ENCODE results near the gene DNASE1L1.

DNASE1L1 gene

DNA sequence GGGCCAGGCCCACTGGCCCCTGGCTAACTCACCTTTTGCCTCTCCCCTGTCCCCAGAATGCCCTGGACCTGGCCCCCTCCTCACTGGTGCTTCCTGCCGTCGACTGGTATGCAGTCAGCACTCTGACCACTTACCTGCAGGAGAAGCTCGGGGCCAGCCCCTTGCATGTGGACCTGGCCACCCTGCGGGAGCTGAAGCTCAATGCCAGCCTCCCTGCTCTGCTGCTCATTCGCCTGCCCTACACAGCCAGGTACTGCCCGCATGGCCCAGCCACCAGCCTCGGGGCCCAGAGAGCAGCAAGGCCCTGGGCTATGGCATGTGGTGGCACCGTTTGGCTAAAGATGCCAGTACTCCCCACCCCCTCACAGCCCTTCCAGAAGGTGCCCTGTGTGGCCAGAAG is 23.2 kb upstream of the DNASE1L1 start:
- Mint-ChIP-seq H3K4me3 (no peak overlapping the region), H3K27me3 (no peaks in the 10 kb centered on the region), H3K9me3 (no peaks in the 10 kb centered on the region), H3K27ac (ENCODE audit: low read depth) (no peak overlapping the region), H3K36me3 (ENCODE audit: insufficient read depth) (peaks cover 15% of the 10 kb centered on the region), H3K4me1 (peaks cover 33% of the 10 kb centered on the region)
- DNase-seq (ENCODE audit: low spot score in 2 of 2) = no peak
- no peak for ATAC-seq (replicated peaks; ENCODE audit: extremely low read depth, poor library complexity, severe bottlenecking)

DNA sequence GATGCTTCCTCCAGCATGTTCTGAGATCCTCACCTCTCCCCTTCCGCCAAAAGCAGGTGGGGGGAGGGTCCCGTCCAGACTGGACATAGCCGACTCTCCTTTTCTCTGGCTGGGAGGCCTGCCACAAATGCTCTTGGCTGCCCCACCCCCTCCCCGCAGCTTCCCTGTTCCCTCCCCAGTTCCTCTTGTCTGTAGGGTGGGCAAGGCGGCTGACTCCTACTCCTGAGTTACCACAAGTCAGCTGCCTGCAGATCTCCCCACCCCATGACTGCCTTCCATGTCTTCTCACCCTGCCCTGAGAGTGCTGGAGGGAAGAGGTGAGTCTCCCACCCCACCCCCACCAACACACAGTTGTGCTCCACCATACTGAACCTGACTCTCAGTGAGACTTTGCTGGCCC is 22.3 kb upstream of the DNASE1L1 start:
- Mint-ChIP-seq H3K9me3 (no peaks in the 10 kb centered on the region), H3K27ac (ENCODE audit: low read depth) (no peak overlapping the region), H3K36me3 (ENCODE audit: insufficient read depth) (peaks cover 13% of the 10 kb centered on the region), H3K4me1 (peaks cover 32% of the 10 kb centered on the region), H3K27me3 (no peaks in the 10 kb centered on the region), H3K4me3 (no peak overlapping the region)
- ATAC-seq (replicated peaks; ENCODE audit: extremely low read depth, poor library complexity, severe bottlenecking) (no peak), DNase-seq (ENCODE audit: low spot score in 2 of 2) (no peak)

DNA sequence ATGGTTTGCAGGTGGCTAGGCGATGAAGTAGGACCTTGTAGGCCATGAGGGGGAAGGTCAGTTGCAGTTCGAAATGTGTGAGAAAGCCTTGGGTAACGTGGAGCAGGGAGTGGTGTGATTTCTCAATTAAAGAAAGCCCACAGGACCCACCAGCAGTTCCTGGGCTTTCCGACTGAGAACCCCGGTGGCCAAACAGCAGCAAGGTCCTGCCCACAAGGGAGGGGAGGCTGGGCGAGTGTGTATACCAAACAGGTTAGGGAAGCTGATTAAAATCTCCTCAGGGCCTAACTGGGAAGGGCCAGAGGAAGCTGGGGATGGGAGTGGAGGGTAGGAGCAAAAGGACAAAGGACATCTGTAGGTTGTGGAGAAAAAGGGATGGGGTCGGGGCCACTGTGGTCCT is 21.9 kb upstream of the DNASE1L1 start:
- Mint-ChIP-seq H3K27ac (ENCODE audit: low read depth) (no peak overlapping the region), H3K9me3 (no peaks in the 10 kb centered on the region), H3K4me3 (no peak overlapping the region), H3K4me1 (peaks cover 28% of the 10 kb centered on the region), H3K27me3 (no peaks in the 10 kb centered on the region), H3K36me3 (ENCODE audit: insufficient read depth) (peaks cover 10% of the 10 kb centered on the region)
- DNase-seq (ENCODE audit: low spot score in 2 of 2) (no peak), ATAC-seq (replicated peaks; ENCODE audit: extremely low read depth, poor library complexity, severe bottlenecking) (no peak)

DNA sequence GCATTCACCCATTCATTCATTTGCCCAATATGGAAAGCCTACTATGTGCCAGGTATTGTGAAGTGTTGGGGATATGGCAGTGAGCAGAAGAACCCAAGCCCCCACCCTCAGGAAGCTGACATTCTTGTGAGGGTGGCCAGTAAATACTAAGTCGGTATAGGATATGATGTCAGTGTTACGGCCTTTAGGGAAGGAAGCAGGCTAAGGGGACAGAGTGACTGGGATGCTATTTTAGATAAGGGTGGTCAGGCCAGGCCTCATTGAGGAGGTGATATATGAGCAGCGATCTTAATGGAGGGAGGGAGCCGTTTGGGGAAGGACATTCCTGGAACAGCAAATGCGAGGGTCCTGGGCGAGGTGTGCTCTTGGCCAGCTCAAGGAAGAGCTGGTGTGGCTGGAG is 21.4 kb upstream of the DNASE1L1 start:
- Mint-ChIP-seq H3K4me1 (peaks cover 25% of the 10 kb centered on the region), H3K27ac (ENCODE audit: low read depth) (no peak overlapping the region), H3K36me3 (ENCODE audit: insufficient read depth) (peaks cover 10% of the 10 kb centered on the region), H3K9me3 (no peaks in the 10 kb centered on the region), H3K27me3 (no peaks in the 10 kb centered on the region), H3K4me3 (no peak overlapping the region)
- no peak for DNase-seq (ENCODE audit: low spot score in 2 of 2)
- no peak for ATAC-seq (replicated peaks; ENCODE audit: extremely low read depth, poor library complexity, severe bottlenecking)

DNA sequence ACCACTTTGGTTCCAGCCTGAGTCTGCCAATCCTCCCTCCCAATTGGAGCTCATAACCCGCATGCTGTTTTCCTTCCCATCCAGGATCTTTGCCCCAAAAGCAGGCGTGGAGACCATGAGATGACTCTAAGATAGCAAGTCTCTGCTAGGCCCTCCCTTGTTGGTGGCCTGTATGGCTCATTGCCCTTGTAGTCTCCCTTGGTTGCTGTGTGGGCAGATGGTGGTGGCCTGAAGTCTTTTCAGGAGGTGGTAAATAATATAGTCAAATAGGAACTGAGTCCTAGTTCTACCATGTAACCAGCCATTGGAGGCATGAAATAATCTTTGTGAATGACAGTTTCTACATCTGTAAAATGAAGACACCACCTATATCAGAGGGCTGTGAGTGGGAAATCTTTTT is 20.7 kb upstream of the DNASE1L1 start:
- DNase-seq (ENCODE audit: low spot score in 2 of 2) (no peak), ATAC-seq (replicated peaks; ENCODE audit: extremely low read depth, poor library complexity, severe bottlenecking) (no peak)
- Mint-ChIP-seq H3K4me1 (peaks cover 25% of the 10 kb centered on the region), H3K36me3 (ENCODE audit: insufficient read depth) (peaks cover 6% of the 10 kb centered on the region), H3K27me3 (no peaks in the 10 kb centered on the region), H3K4me3 (peak overlapping the region; percentile 77), H3K9me3 (no peaks in the 10 kb centered on the region), H3K27ac (ENCODE audit: low read depth) (no peak overlapping the region)

DNA sequence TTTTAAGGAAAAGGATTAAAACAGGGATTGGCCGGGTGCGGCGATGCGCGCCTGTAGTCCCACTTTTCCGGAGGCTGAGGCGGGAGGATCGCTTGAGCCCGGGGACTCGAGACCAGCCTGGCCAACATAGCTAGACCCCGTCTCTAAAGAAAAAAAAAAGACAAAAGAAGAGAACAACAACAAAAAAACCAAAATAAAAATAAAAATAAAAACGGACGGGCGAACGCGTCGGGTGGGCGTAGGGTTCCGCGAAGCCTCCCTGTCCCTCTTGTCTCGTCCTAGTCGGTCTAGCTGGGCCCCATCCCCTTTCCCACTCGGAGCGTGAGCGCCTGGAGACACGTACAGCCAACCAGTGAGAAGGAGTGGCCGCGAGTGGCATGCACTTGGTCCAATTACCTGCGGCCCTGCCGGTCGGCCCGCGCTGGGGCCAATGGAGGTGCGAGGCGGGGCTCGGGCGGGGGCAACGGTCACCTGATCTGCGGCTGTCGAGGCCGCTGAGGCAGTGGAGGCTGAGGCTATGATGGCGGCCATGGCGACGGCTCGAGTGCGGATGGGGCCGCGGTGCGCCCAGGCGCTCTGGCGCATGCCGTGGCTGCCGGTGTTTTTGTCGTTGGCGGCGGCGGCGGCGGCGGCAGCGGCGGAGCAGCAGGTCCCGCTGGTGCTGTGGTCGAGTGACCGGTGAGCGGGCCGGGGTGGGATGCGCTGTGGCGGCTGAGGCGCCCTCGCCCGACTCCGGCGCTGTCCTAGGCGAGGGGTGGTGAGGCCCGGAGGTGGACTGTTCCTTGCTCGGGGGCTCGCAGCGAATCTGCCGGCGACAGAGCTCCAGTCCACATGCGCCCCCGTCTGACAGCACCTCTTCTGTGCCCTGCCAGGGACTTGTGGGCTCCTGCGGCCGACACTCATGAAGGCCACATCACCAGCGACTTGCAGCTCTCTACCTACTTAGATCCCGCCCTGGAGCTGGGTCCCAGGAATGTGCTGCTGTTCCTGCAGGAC is 19.4 kb upstream of the DNASE1L1 start, which contains the start of gene ATP6AP1:
Gene ATP6AP1 (plus strand): TSS at position 502 of the 996 bp plus-strand sequence. CDS start 16 bp downstream, at position 518.
- Mint-ChIP-seq H3K4me1 (peaks cover 25% of the 10 kb centered on the region), H3K27ac (ENCODE audit: low read depth) (peak within 1 kb of the TSS; percentile 78), H3K36me3 (ENCODE audit: insufficient read depth) (peaks cover 6% of the 10 kb centered on the region), H3K4me3 (peak within 1 kb of the TSS; percentile 77), H3K9me3 (no peaks in the 10 kb centered on the region), H3K27me3 (no peaks in the 10 kb centered on the region)
- DNase-seq (ENCODE audit: low spot score in 2 of 2) = peak; percentile 65 to 80
- ATAC-seq (replicated peaks; ENCODE audit: extremely low read depth, poor library complexity, severe bottlenecking) = peak; percentile 98

DNA sequence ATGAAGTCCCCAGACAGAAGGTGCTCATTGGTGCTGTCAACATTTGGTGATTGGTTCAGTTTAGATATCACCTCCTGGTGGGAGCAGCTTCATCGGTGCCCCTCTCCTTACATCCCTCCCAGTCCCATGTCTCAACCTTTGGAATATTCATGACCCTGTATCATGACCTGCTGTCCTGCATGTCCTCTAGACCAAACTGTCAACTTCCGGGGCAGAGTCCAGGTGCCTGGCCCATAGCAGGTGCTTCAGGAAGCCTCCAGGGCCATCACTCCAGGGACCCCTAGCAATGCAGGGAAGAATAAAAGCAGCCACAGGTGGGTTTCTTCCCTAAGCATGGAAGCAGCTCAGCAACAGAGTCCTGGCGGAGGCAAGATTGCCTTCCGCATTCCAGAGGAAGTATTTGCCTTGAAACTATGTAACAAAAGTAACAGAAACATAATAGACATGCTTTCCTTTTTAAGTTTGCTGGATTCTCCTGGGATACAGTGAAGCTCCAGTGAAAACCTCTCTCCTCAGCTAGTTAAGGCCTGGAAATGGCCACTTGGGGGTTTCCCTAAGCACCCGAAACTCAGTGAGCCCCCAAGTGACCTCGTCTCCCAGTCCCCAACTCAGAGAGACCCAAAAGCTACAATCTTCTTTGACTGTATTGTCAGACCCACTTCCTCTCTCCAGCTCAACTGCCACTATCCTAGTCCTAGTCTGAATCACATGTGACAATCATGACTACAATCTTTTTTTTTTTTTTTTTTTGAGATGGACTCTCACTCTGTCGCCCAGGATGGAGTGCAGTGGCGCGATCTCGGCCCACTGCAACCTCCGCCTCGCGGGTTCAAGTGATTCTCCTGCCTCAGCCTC is 18.1 kb upstream of the DNASE1L1 start:
- DNase-seq (ENCODE audit: low spot score in 2 of 2) (no peak), ATAC-seq (replicated peaks; ENCODE audit: extremely low read depth, poor library complexity, severe bottlenecking) (no peak)
- Mint-ChIP-seq H3K36me3 (ENCODE audit: insufficient read depth) (peaks cover 4% of the 10 kb centered on the region), H3K27ac (ENCODE audit: low read depth) (no peak overlapping the region), H3K9me3 (no peaks in the 10 kb centered on the region), H3K4me3 (no peak overlapping the region), H3K27me3 (no peaks in the 10 kb centered on the region), H3K4me1 (peaks cover 25% of the 10 kb centered on the region)

DNA sequence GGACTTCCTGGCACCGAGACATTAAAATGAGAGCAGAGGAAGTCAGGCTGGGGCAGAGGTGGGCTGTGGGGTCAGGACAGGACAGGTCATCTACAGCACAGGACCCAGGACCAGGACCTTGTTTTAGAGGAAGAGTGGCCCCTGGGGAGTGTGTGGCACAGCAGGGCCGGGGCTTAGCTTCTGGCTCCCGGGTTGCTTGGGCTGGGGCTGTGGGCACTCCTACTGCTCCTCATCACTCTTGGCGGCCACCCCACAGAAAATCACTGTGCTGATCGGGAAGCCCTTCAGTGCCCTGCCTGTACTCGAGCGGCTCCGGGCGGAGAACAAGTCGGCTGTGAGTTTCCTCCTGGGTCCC is 11.3 kb upstream of the DNASE1L1 start:
- no peaks in the 10 kb centered on the region for H3K9me3 Mint-ChIP-seq
- DNase-seq (ENCODE audit: low spot score in 2 of 2) = no peak

DNA sequence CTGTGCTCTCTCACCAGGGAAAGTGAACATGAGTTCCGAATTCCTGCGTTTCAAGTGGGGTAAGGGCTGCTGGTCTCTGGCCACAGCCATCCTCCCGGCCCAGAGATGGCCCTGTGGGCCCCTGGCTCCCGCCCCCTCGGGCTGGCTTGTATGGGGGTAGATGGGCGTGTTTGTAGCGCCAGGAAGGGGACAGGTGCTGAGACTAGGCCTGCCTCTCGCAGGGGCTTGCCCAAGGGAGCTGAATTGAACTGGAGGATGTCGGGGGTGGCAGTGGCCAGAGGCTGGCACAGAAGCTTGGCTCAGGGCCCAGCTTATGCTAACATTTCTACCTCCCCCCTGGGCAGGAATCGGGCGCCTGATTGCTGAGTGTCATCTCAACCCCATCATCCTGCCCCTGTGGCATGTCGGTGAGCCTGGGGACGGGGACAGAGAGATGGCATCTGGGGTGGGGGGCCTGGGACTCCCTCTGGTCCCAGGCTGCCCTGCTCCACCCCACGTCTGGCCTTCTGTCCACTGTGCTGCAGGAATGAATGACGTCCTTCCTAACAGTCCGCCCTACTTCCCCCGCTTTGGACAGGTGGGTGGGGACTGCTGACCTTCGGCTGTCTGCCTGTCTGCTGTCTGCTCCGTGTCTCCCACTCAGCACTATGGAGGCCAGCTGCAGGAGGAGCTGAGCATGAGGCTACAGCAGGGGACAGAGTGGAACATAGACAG is 10.8 kb upstream of the DNASE1L1 start:
- no peak for ATAC-seq (replicated peaks; ENCODE audit: extremely low read depth, poor library complexity, severe bottlenecking)

More for the DNA sequence above, 11.3 kb upstream of the DNASE1L1 start:
- Mint-ChIP-seq H3K4me1 (no peaks in the 10 kb centered on the region), H3K36me3 (ENCODE audit: insufficient read depth) (peaks cover 10% of the 10 kb centered on the region), H3K4me3 (no peak overlapping the region), H3K27me3 (no peaks in the 10 kb centered on the region), H3K27ac (ENCODE audit: low read depth) (no peak overlapping the region)
- no peak for ATAC-seq (replicated peaks; ENCODE audit: extremely low read depth, poor library complexity, severe bottlenecking)

DNA sequence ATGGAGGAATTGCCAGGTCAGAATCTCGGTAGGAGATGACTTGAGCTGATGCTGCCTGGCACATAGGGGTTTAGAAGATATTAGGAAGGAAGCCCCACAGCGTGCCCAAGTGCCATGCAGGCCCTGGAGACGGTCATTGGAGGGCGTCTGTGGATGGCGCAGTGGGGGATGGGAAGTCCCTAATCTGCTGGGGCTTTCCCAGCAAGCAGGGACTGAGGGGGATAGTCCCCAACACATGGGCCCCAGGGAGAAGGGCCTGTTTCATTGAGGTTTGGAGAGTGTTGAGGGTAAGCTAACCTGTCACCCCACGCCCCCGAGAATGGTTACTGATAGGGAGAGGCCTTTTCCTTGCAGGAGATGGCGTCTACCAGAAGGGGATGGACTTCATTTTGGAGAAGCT is 10.1 kb upstream of the DNASE1L1 start:
- Mint-ChIP-seq H3K27me3 (no peaks in the 10 kb centered on the region), H3K27ac (ENCODE audit: low read depth) (no peak overlapping the region), H3K4me1 (no peaks in the 10 kb centered on the region), H3K9me3 (no peaks in the 10 kb centered on the region), H3K4me3 (no peak overlapping the region), H3K36me3 (ENCODE audit: insufficient read depth) (peaks cover 13% of the 10 kb centered on the region)
- ATAC-seq (replicated peaks; ENCODE audit: extremely low read depth, poor library complexity, severe bottlenecking) (no peak), DNase-seq (ENCODE audit: low spot score in 2 of 2) (no peak)

More for the DNA sequence above, 10.8 kb upstream of the DNASE1L1 start:
- DNase-seq (ENCODE audit: low spot score in 2 of 2) = no peak
- no peaks in the 10 kb centered on the region for H3K27me3 Mint-ChIP-seq
- no peak overlapping the region for H3K27ac Mint-ChIP-seq (ENCODE audit: low read depth)
- no peaks in the 10 kb centered on the region for H3K4me1 Mint-ChIP-seq
- no peak overlapping the region for H3K4me3 Mint-ChIP-seq
- no peaks in the 10 kb centered on the region for H3K9me3 Mint-ChIP-seq
- peaks cover 10% of the 10 kb centered on the region for H3K36me3 Mint-ChIP-seq (ENCODE audit: insufficient read depth)

DNA sequence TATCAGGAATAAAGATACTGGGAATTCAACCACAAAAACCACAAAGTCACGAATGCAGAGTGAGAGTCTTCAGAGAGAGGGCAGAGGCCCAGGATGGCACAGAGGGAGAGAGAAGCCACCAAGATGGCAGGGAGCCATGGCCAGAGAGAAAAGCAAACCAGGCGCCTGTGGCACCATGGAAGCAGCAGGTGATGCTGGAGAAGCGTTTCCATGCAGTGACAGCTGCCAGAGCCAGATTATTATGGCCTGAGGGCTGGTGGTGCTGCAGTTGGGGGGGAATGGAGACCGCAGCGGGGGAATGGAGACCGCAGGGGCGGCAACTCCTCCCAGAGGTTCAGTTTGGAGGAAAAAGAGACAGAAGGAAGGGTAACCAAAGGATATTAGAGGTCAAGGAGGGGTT is 8.1 kb upstream of the DNASE1L1 start:
- Mint-ChIP-seq H3K4me1 (peaks cover 6% of the 10 kb centered on the region), H3K9me3 (no peaks in the 10 kb centered on the region), H3K27me3 (no peaks in the 10 kb centered on the region), H3K36me3 (ENCODE audit: insufficient read depth) (peaks cover 13% of the 10 kb centered on the region), H3K4me3 (no peak overlapping the region), H3K27ac (ENCODE audit: low read depth) (no peak overlapping the region)
- ATAC-seq (replicated peaks; ENCODE audit: extremely low read depth, poor library complexity, severe bottlenecking) = no peak
- DNase-seq (ENCODE audit: low spot score in 2 of 2) = no peak

DNA sequence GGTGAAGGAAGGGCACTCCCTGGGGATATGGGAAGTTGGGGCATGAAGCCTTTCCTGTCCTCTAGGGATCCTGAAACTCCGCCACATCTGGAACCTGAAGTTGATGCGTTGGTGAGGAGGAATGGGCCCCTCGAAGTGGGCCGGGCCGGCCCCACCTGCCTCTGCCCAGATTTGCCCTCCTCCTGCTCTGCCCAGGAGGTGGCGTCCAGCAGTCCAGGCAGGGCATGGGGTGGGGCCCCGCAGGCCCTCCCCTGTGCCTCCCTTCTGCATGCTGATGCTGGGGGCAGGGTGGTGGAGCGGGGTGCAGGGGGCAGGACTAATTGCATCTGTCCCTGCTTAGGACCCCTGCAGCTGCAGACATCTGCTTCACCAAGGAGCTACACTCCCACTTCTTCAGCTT is 4.1 kb upstream of the DNASE1L1 start:
- ATAC-seq (replicated peaks; ENCODE audit: extremely low read depth, poor library complexity, severe bottlenecking) = no peak
- H3K4me3 Mint-ChIP-seq = no peak overlapping the region

More for the DNA sequence above, 4.1 kb upstream of the DNASE1L1 start:
- no peak for DNase-seq (ENCODE audit: low spot score in 2 of 2)
- peaks cover 6% of the 10 kb centered on the region for H3K36me3 Mint-ChIP-seq (ENCODE audit: insufficient read depth)
- H3K4me1 Mint-ChIP-seq = peaks cover 14% of the 10 kb centered on the region
- H3K27me3 Mint-ChIP-seq = no peaks in the 10 kb centered on the region
- no peak overlapping the region for H3K27ac Mint-ChIP-seq (ENCODE audit: low read depth)
- no peaks in the 10 kb centered on the region for H3K9me3 Mint-ChIP-seq
